Omental fat pad (tissue), 4 donors: ENCODE data around the gene NUMB. TPM values are rescaled to one million over a fixed set of nuclear protein-coding genes. Genes with fewer than 3 reads are reported as not detected.

Experiments
- ATAC-seq: fragments of 150-250 bp; one replicate; pipeline ENCODE4 v1.9.1; 2016; ENCODE audit warnings: mild to moderate bottlenecking, moderate library complexity; ENCODE audit not compliant: low FRiP score
- DNase-seq: peaks from one replicate; pipeline ENCODE4 v3.0.0-alpha.2; 2019; ENCODE audit warnings: low spot score
- CTCF ChIP-seq, 3 donors: fragments of 450-650 bp; IDR thresholded peaks; one replicate each; pipeline ENCODE4 v1.5.1; 2016 to 2017; ENCODE audit warnings: antibody characterized with exemption in 3 of 3, mild to moderate bottlenecking in 3 of 3, moderate library complexity in 2 of 3
- total RNA-seq, 4 donors: library from RNA; depleted of rRNA; stranded (reverse); fragments of >200 nt; gene quantifications; one replicate each; pipeline ENCODE4 v1.1.0, GENCODE V29; 2016

NUMB gene
- total RNA-seq, 4 donors from 2014 or later: 48.2 to 95.4 (median 62.8) TPM

- ATAC-seq (no peak), DNase-seq (no peak)
- no peak for TF ChIP-seq CTCF (IDR thresholded peaks at IDR 0.05)
These were observed 14.6 kb downstream of the NUMB start for GRCh38 chr14:73443758-73444157.

- TF ChIP-seq CTCF (IDR thresholded peaks at IDR 0.05): no peak
- DNase-seq (no peak), ATAC-seq (no peak)
These were observed 17.1 kb downstream of the NUMB start for GRCh38 chr14:73441286-73441685.

GRCh38 chr14:73438993-73439392 lies 19.4 kb downstream of the NUMB start:
- ATAC-seq (no peak), DNase-seq (no peak)
- no peak for TF ChIP-seq CTCF (IDR thresholded peaks at IDR 0.05)

GRCh38 chr14:73437206-73437605 lies 21.1 kb downstream of the NUMB start:
- no peak for TF ChIP-seq CTCF (IDR thresholded peaks at IDR 0.05)
- ATAC-seq (no peak), DNase-seq (no peak)

- no peak for DNase-seq
- TF ChIP-seq CTCF (IDR thresholded peaks at IDR 0.05): no peak
- ATAC-seq: no peak
These were observed 26.2 kb downstream of the NUMB start for GRCh38 chr14:73432124-73432523.

GRCh38 chr14:73428353-73428824 lies 30.0 kb downstream of the NUMB start:
- TF ChIP-seq CTCF (IDR thresholded peaks at IDR 0.05): no peak
- DNase-seq (no peak), ATAC-seq (no peak)

- ATAC-seq (no peak), DNase-seq (no peak)
- no peak for TF ChIP-seq CTCF (IDR thresholded peaks at IDR 0.05)
These were observed 30.7 kb downstream of the NUMB start for GRCh38 chr14:73427516-73428264.
